ENCODE measurements around the gene ERC2. TPM values are rescaled to one million over a fixed set of nuclear protein-coding genes. Genes with fewer than 3 reads are reported as not detected.

The ERC2 gene
- total and polyA plus RNA-seq, 2 of the 8 experiments (the other 6 are each of a cell fraction or from before 2014, with no cell fraction given) = 16.4 to 22.8 TPM

DNA sequence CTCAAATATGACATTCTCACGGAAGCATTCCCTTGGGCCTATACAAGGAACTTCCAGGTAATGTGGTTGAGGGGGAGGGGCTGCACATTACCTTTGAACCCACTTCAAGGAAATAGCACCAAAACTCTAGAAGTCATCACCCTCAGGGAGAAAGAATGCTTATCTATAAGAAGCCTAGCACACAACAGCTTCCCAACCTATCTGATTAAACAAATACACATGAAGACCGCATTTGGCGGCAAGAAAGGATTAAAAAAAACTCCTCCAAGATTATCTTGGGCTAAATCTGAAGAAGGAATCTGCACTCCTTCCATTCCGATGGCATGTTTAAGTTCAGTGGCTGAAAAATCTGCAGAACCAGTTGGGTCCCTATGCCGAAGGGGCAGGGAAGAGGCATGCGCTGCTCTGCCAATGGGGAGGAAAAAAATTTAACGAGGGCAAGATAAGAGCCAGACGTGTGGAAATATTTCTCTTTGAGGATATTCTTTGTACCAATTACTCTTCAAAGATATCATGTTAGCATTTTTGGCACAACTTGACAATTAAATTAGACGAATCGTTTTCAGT is 899.2 kb downstream of the ERC2 start:
- no peak overlapping the region for H4K91ac ChIP-seq (replicated peaks; ENCODE audit: insufficient read length, low read length)
- H3K4me3 ChIP-seq (ENCODE audit: extremely low read depth in 1 of 4, insufficient read depth in 2 of 4, low read depth in 3 of 4, low read length in 4 of 4) = no peak overlapping the region
- whole genome bisulfite sequencing, 2 experiments (ENCODE audit: extremely low coverage in 1 of 2, insufficient coverage in 1 of 2, insufficient read length in 1 of 2, insufficient replicate concordance in 2 of 2, low coverage in 1 of 2, low lambda C conversion rate in 2 of 2, missing lambda C conversion rate in 1 of 2) = 95% methylated on average over 10 of the region's 10 CpGs; no CpG with 5 or more reads in 1 of the 2 experiments
- H3K23me2 ChIP-seq (ENCODE audit: low read depth, low read length) = no peaks in the 10 kb centered on the region
- H3K79me1 ChIP-seq (ENCODE audit: low read depth, low read length) = no peaks in the 10 kb centered on the region
- no peak overlapping the region for H3K23ac ChIP-seq (ENCODE audit: insufficient read length)
- no peak overlapping the region for H3K56ac ChIP-seq (replicated peaks; ENCODE audit: insufficient read length, low read depth, low read length)
- no peak overlapping the region; the same call in 1 of the 2 replicates for H2BK20ac ChIP-seq (ENCODE audit: low read length)
- H3K18ac ChIP-seq (ENCODE audit: extremely low read depth, low read length) = no peak overlapping the region
- H3K27ac ChIP-seq (ENCODE audit: low read depth, low read length) = no peak overlapping the region
- no peak overlapping the region for H3K4ac ChIP-seq (replicated peaks; ENCODE audit: insufficient read length, low read depth, low read length)
- H2AK5ac ChIP-seq (ENCODE audit: low read depth, low read length) = peak overlapping the region; percentile 93
- no peak overlapping the region for H2BK120ac ChIP-seq (replicated peaks; ENCODE audit: low read depth, low read length)
- no peak overlapping the region for H3K9ac ChIP-seq (replicated peaks in 1 of 4; ENCODE audit: extremely low read depth in 1 of 4, low read depth in 3 of 4, low read length in 3 of 4)
- no peaks in the 10 kb centered on the region for H3K9me3 ChIP-seq (ENCODE audit: insufficient read depth in 2 of 2, low read depth in 1 of 2, low read length in 1 of 2)
- H3K4me2 ChIP-seq (ENCODE audit: insufficient read depth in 1 of 2, low read depth in 2 of 2, low read length in 2 of 2) = no peak overlapping the region
- H4K20me1 ChIP-seq (replicated peaks in 1 of 2; ENCODE audit: control insufficient read depth in 1 of 2, insufficient read depth in 2 of 2, low read length in 2 of 2) = no peaks in the 10 kb centered on the region
- H2BK15ac ChIP-seq (ENCODE audit: low read length) = 0 out of 2 replicates have a peak overlapping the region, but pooled peaks have one; percentile 77
- H4K8ac ChIP-seq (ENCODE audit: extremely low read depth, insufficient read depth, low read length) = no peak overlapping the region
- H3K36me3 ChIP-seq (ENCODE audit: control insufficient read depth in 2 of 4, insufficient read depth in 4 of 4, low read length in 3 of 4) = no peaks in the 10 kb centered on the region
- CTCF ChIA-PET (ENCODE audit: partially characterized antibody) = interaction anchor here (0.6 to 2.4 kb wide), 3 partner anchors 12 to 39 kb away, joined by 3 to 5 read pairs (median 4); no protein-coding TSS in a partner anchor
- peaks cover 8 to 19% (median 15%) of the 10 kb centered on the region in 4 experiments for H3K4me1 ChIP-seq (replicated peaks in 1 of 4; ENCODE audit: control insufficient read depth in 3 of 4, insufficient read depth in 4 of 4, low read length in 3 of 4)
- H3K27me3 ChIP-seq (replicated peaks in 1 of 4; ENCODE audit: control insufficient read depth in 3 of 4, extremely low read depth in 1 of 4, insufficient read depth in 3 of 4, low read length in 3 of 4) = no peaks in the 10 kb centered on the region
- DNase-seq (ENCODE audit: low read depth in 1 of 2, low spot score in 2 of 2) (no peak), FAIRE-seq (no peak)
- H2AFZ ChIP-seq (ENCODE audit: low read length) = no peak overlapping the region
- peak overlapping the region; percentile 99; the same call in 1 of the 2 replicates for H2BK12ac ChIP-seq (ENCODE audit: low read depth, low read length)
- no peak overlapping the region for H2BK5ac ChIP-seq (ENCODE audit: low read depth, low read length)
- POLR2A ChIA-PET (ENCODE audit: partially characterized antibody) = interaction anchor here (0.6 kb wide), 1 partner anchor 29 kb away, joined by 3 read pairs; no protein-coding TSS in a partner anchor
- no peak overlapping the region for H3K14ac ChIP-seq (ENCODE audit: insufficient read length)
- H4K5ac ChIP-seq (ENCODE audit: insufficient read length, low read depth, low read length) = no peak overlapping the region
- no peaks in the 10 kb centered on the region for H3K79me2 ChIP-seq (ENCODE audit: control insufficient read depth in 1 of 2, insufficient read depth in 2 of 2, low read length in 2 of 2)
- TF ChIP-seq SIN3A (conservative IDR thresholded peaks at IDR 0.05 in 1 of 2, IDR thresholded peaks at IDR 0.05 in 1 of 2; ENCODE audit: low read depth in 1 of 2, low read length in 2 of 2) = no peak
- TF ChIP-seq EGR1 (IDR thresholded peaks at IDR 0.05; ENCODE audit: borderline replicate concordance, low read depth, low read length) = no peak
- TF ChIP-seq RAD21 (IDR thresholded peaks at IDR 0.05 in 1 of 2, conservative IDR thresholded peaks at IDR 0.05 in 1 of 2; ENCODE audit: low read depth in 2 of 2, low read length in 2 of 2) = no peak

Measured in H1 (cell line).